ENCODE data around the gene MGMT. TPM values are rescaled to one million over a fixed set of nuclear protein-coding genes. Genes with fewer than 3 reads are reported as not detected.
A peak's percentile ranks its signal among the peaks of the same experiment; 100 is the strongest.

The MGMT gene
- total RNA-seq, 2 donors from 2014 or later, result 18.3 to 25.5 TPM

- Histone ChIP-seq H3K9me3 (peaks cover 16% of the 10 kb centered on the region), H3K27ac (no peak overlapping the region), H3K36me3 (no peaks in the 10 kb centered on the region), H3K4me1 (ENCODE audit: control insufficient read depth in 1 of 2, low read depth in 2 of 2) (peaks cover 4 to 5% of the 10 kb centered on the region in 2 donors), H3K27me3 (replicated peaks; ENCODE audit: insufficient read depth) (no peaks in the 10 kb centered on the region), H3K4me3 (no peak overlapping the region)
- TF ChIP-seq CTCF (IDR thresholded peaks at IDR 0.05), result no peak
- DNase-seq (ENCODE audit: low spot score), result no peak
- no peak for ATAC-seq (ENCODE audit: insufficient number of reproducible peaks, low FRiP score, low read depth)
These were observed 288.1 kb downstream of the MGMT start for GRCh38 chr10:129755158-129755591.

GRCh38 chr10:129755621-129756020 lies 288.6 kb downstream of the MGMT start:
- no peak for TF ChIP-seq CTCF (IDR thresholded peaks at IDR 0.05)
- Histone ChIP-seq H3K4me3 (no peak overlapping the region), H3K4me1 (ENCODE audit: control insufficient read depth in 1 of 2, low read depth in 2 of 2) (peaks cover 4 to 5% of the 10 kb centered on the region in 2 donors), H3K36me3 (no peaks in the 10 kb centered on the region), H3K27me3 (replicated peaks; ENCODE audit: insufficient read depth) (no peaks in the 10 kb centered on the region), H3K27ac (no peak overlapping the region), H3K9me3 (peaks cover 13% of the 10 kb centered on the region)
- ATAC-seq (ENCODE audit: insufficient number of reproducible peaks, low FRiP score, low read depth) (no peak), DNase-seq (ENCODE audit: low spot score) (no peak)

GRCh38 chr10:129756912-129757901 lies 290.2 kb downstream of the MGMT start:
- no peak for TF ChIP-seq CTCF (IDR thresholded peaks at IDR 0.05)
- no peaks in the 10 kb centered on the region for H3K27me3 ChIP-seq (replicated peaks; ENCODE audit: insufficient read depth)
- peak overlapping the region; percentile 62 for H3K4me3 ChIP-seq
- ATAC-seq (ENCODE audit: insufficient number of reproducible peaks, low FRiP score, low read depth) (no peak), DNase-seq (ENCODE audit: low spot score) (no peak)
- H3K36me3 ChIP-seq, result no peaks in the 10 kb centered on the region
- H3K9me3 ChIP-seq, result peaks cover 6% of the 10 kb centered on the region
- H3K27ac ChIP-seq, result peak overlapping the region in 1 of 2 donors; percentile 5
- peaks cover 4 to 5% of the 10 kb centered on the region in 2 donors for H3K4me1 ChIP-seq (ENCODE audit: control insufficient read depth in 1 of 2, low read depth in 2 of 2)

- peaks cover 4% of the 10 kb centered on the region for H3K9me3 ChIP-seq
- ATAC-seq (ENCODE audit: insufficient number of reproducible peaks, low FRiP score, low read depth) (no peak), DNase-seq (ENCODE audit: low spot score) (no peak)
- no peaks in the 10 kb centered on the region for H3K27me3 ChIP-seq (replicated peaks; ENCODE audit: insufficient read depth)
- H3K27ac ChIP-seq, result no peak overlapping the region
- TF ChIP-seq CTCF (IDR thresholded peaks at IDR 0.05), result no peak
- H3K4me1 ChIP-seq (ENCODE audit: control insufficient read depth in 1 of 2, low read depth in 2 of 2), result peaks cover 4 to 5% of the 10 kb centered on the region in 2 donors
- no peaks in the 10 kb centered on the region for H3K36me3 ChIP-seq
- H3K4me3 ChIP-seq, result no peak overlapping the region
These were observed 291.4 kb downstream of the MGMT start for GRCh38 chr10:129758207-129759021.
